ENCODE measurements around the gene PGAP6. TPM values are rescaled to one million over a fixed set of nuclear protein-coding genes. Genes with fewer than 3 reads are reported as not detected.

Gene PGAP6
- total and polyA plus RNA-seq, 2 of the 4 experiments (the other 2 are of a cell fraction) = 49.1 to 124 TPM

DNA sequence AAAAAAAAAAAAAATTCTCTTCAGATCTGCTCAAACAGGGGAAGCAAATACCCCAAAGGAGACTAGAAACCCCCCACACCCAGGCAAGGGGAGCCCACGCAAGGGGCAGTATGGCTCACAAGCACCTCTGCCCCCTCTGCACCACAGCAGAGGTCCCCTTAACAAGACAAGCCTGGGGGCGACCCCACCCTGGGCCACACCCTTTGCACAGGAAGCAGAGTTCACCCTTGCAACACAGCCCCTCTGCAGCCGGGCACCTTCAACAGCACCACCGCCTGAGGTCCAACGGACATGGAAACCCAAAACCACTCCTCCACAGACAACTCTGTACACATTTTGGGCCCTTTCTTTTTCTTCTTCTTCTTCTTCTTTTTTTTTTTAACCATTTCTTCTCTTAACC is 42.1 kb downstream of the PGAP6 start:
- H3K23ac ChIP-seq (ENCODE audit: low read depth, low read length) = no peak overlapping the region
- no peak overlapping the region for H2AK5ac ChIP-seq (ENCODE audit: low read depth, low read length)
- H2AK9ac ChIP-seq (replicated peaks; ENCODE audit: low read depth, low read length, poor library complexity) = no peak overlapping the region
- WGBS, 2 experiments (ENCODE audit: extremely low coverage in 2 of 2, insufficient read length in 1 of 2) = 93% methylated on average over 4 of the region's 5 CpGs; no CpG with 5 or more reads in 1 of the 2 experiments
- ChIA-PET POLR2A (ENCODE audit: unreplicated experiment) (no interaction called here), CTCF (interaction anchor here (0.6 to 0.7 kb wide), 2 partner anchors 9 to 119 kb away, joined by 3 to 7 read pairs; no protein-coding TSS in a partner anchor)
- DNase-seq = no peak
- no peak overlapping the region for H2AFZ ChIP-seq (replicated peaks; ENCODE audit: low read length, poor library complexity)
- H3K4me1 ChIP-seq (ENCODE audit: control insufficient read depth, insufficient read depth, low read length) = peaks cover 2% of the 10 kb centered on the region; the same call in 1 of the 2 replicates
- H3K27ac ChIP-seq (ENCODE audit: insufficient read depth, low read length) = no peak overlapping the region
- H3K27me3 ChIP-seq (ENCODE audit: control insufficient read depth, insufficient read depth, low read length) = no peaks in the 10 kb centered on the region
- H3K4me3 ChIP-seq (ENCODE audit: insufficient read depth, low read depth, low read length) = no peak overlapping the region
- no peak overlapping the region for H2BK120ac ChIP-seq (ENCODE audit: low read depth, low read length)
- no peak overlapping the region for H3K14ac ChIP-seq (replicated peaks; ENCODE audit: low read depth, low read length)
- H3K56ac ChIP-seq (ENCODE audit: extremely low read depth, insufficient read depth, low read length) = no peak overlapping the region
- H4K8ac ChIP-seq (ENCODE audit: low read depth in 2 of 2, low read length in 2 of 2) = no peak overlapping the region
- TF ChIP-seq RCOR1 (IDR thresholded peaks at IDR 0.05; ENCODE audit: insufficient replicate concordance, low read length) (no peak), MXI1 (IDR thresholded peaks at IDR 0.05; ENCODE audit: borderline replicate concordance, low read depth, low read length) (no peak), MAZ (IDR thresholded peaks at IDR 0.05; ENCODE audit: borderline replicate concordance, low read depth, low read length) (no peak)
- in situ Hi-C loops (cut with MboI; ENCODE audit: low sequenced_read_pairs) = no loop called here
- no peak overlapping the region for H4K5ac ChIP-seq (ENCODE audit: low read depth, low read length)
- intact Hi-C loops (cut with micrococcal nuclease) = no loop called here
- H3K4me2 ChIP-seq (ENCODE audit: low read depth, low read length) = no peak overlapping the region
- H2BK20ac ChIP-seq (ENCODE audit: low read depth, low read length) = no peak overlapping the region
- peaks cover 1% of the 10 kb centered on the region; the same call in 1 of the 2 replicates for H3K36me3 ChIP-seq (ENCODE audit: control insufficient read depth, insufficient read depth, low read length)
- BruUV-seq (replicated peaks) = no TSS peak
- no peaks in the 10 kb centered on the region for H3K9me3 ChIP-seq (ENCODE audit: control insufficient read depth, insufficient read depth, low read length)
- no peak overlapping the region for H3K4ac ChIP-seq (ENCODE audit: low read depth, low read length)
- H4K91ac ChIP-seq (ENCODE audit: insufficient read depth, low read depth, low read length) = no peak overlapping the region
- H3K79me1 ChIP-seq (ENCODE audit: low read depth in 1 of 2, low read length in 2 of 2) = peaks cover 20 to 71% of the 10 kb centered on the region in 2 experiments
- peaks cover 12% of the 10 kb centered on the region for H3K9me1 ChIP-seq (ENCODE audit: insufficient read depth, low read length)
- no peak overlapping the region for H3K18ac ChIP-seq (ENCODE audit: low read depth, low read length)
- ATAC-seq (ENCODE audit: low read depth) = no peak
- dilution Hi-C loops (cut with HindIII; ENCODE audit: low sequenced_read_pairs, unreplicated experiment) = no loop called here
- no peak overlapping the region for H2BK15ac ChIP-seq (ENCODE audit: low read depth, low read length)
- H4K20me1 ChIP-seq (ENCODE audit: insufficient read depth, low read length) = peaks cover 74% of the 10 kb centered on the region
- no peak overlapping the region for H2BK5ac ChIP-seq (ENCODE audit: low read depth, low read length, poor library complexity, severe bottlenecking)
- no peak overlapping the region for H3K9ac ChIP-seq (ENCODE audit: low read depth, low read length)
